ENCODE measurements around the gene CACNA1I.

DNA sequence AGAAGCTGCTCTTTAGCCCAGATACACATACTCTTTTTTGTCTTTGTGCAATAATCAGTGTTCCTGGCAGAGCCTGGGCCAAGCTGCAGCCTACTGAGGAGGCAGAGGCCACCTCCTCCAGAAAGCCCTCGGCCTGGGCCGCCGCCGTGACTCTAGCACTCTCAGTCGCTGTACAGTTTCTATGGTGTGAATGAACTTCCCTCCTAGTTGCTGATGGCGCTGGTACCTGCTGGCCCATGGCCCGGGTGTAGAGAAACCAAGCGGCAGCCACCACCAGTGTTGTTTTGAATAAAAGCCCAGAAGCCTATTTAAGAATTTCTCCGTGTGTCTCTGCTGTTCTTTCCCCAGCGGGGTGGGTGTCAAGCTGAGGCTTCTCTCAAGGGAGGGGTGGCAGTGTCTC lies 118.9 kb downstream of the CACNA1I start:
- TF ChIP-seq CTCF (IDR thresholded peaks at IDR 0.05) (no peak), POLR2A (IDR thresholded peaks at IDR 0.05) (no peak)
